GM12872 (cell line): ENCODE measurements around the gene SLC38A8.

Experiments used
- TF ChIP-seq, protein P1 (sequence below): IDR thresholded peaks from 3 replicates; pipeline ENCODE4 v1.5.1; 2011; ENCODE audit warnings: low read depth, mild to moderate bottlenecking, low read length, moderate library complexity; ENCODE audit not compliant: insufficient read depth

Gene SLC38A8

DNA sequence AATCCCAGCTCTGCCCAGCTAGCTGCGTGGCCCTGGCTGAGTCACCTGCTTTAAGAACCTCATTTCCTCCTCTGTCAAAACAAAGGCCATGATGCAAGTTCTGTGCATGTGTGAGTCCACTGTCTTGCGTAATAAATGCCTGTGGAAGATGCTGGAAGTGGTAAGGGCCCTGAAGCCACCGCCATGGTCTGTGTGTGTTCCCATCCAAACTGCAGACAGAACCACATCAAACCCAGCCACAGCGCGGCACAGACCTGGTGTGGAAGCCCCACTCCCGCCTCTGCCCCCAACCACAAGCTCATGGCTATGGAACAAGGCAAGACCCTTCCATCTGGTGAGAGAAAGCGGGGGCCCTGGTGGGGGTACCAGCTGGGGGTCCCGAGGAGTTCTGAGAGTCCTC, 48.5 kb downstream of the SLC38A8 start:
- TF ChIP-seq, protein P1, sequence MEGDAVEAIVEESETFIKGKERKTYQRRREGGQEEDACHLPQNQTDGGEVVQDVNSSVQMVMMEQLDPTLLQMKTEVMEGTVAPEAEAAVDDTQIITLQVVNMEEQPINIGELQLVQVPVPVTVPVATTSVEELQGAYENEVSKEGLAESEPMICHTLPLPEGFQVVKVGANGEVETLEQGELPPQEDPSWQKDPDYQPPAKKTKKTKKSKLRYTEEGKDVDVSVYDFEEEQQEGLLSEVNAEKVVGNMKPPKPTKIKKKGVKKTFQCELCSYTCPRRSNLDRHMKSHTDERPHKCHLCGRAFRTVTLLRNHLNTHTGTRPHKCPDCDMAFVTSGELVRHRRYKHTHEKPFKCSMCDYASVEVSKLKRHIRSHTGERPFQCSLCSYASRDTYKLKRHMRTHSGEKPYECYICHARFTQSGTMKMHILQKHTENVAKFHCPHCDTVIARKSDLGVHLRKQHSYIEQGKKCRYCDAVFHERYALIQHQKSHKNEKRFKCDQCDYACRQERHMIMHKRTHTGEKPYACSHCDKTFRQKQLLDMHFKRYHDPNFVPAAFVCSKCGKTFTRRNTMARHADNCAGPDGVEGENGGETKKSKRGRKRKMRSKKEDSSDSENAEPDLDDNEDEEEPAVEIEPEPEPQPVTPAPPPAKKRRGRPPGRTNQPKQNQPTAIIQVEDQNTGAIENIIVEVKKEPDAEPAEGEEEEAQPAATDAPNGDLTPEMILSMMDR = no peak

DNA sequence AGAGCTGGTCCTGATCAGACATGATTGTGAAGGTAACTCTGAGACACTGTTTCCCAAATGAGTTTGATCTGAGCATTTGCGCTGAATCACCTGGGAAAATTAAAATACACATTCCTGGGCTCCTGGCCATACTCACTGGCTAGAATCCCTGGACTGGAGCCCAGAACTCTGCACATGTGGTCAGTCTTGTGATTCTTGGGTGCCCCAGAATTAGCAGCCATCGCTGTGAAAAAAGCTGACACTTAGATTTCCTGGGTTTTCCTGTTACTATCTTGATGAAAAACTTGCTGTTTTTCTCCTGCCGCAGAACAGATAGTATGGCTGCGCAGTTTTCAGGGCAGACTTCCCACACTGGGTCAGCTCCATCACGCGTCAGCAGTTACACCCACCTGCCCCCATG, 50.0 kb downstream of the SLC38A8 start:
- TF ChIP-seq, protein P1 = no peak

DNA sequence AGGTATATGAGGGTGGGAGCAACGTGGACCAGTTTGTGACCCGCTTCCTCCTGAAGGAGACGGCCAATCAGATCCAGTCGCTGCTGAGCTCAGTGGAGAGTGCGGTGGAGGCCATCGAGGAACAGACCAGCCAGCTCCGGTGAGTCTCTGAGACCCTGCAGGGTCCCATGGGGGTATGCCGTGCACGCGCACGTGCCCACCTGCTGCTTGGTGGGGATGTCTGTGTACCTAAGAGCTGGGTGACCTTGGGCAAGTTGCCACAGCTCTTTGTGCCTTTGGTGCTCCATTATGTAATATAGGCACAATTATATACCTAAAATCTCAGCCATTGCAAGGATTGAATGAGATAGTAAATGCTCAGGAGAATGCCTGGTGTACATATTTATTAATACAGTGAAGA, 52.1 kb downstream of the SLC38A8 start:
- TF ChIP-seq, protein P1 = no peak

DNA sequence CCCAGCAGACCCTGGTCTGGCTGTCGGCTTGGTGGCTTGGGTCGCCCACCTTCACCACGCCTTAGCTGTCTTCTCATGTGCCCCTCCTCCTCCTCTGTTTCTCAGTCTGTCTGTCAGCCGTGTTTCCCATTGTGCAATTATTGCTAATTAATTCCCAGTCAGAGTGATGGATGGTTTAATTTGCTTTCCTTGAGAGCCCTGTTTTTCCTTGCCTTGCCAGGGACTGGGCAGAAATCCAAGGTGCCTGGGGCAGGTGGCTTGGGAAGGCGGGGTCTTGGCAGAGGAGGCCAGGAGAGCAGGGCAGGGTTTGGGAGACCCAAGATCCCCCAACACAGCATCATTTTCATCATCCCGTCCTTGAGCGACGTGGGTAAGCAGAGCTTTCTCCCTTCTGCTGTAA, 53.3 kb downstream of the SLC38A8 start:
- TF ChIP-seq, protein P1 = no peak

DNA sequence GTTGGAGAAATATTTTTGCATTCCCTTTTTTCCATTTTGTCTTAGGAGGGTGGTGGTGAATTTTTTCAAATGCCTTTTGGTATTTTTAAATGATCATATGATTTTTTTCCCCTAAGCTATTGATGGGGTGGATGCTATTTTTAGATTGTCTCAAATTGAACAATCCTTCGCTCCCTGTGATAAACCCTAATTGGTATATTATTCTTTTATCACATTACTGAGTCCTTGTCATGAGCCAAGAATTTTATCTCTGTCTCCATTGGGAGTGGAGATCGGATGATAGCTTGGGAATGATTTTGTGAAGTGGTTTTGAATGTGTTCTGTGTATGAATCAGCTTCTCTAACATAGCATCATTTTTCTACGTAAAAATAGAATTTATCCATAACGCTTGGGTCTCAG, 59.1 kb downstream of the SLC38A8 start:
- TF ChIP-seq, protein P1 = no peak

DNA sequence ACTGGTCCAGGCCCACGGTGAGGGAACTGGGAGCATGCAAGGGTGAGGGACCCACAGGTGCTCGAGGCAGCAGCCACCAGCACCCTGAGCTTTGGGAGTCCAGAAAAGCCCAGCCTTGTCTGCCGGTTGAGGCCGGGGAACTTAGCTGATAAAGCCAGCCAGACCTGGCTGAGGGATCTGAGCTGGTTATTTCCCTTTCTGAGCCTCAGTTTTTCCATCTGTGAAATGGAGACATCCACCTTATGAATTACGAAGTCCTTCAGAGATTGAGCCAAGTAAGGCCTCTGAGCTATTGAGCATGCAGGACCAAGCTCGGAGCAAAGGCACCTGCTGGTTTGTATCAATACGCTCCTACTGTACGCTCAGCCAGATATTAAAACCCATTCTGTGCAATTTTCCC, 60.8 kb downstream of the SLC38A8 start:
- TF ChIP-seq, protein P1 = no peak

DNA sequence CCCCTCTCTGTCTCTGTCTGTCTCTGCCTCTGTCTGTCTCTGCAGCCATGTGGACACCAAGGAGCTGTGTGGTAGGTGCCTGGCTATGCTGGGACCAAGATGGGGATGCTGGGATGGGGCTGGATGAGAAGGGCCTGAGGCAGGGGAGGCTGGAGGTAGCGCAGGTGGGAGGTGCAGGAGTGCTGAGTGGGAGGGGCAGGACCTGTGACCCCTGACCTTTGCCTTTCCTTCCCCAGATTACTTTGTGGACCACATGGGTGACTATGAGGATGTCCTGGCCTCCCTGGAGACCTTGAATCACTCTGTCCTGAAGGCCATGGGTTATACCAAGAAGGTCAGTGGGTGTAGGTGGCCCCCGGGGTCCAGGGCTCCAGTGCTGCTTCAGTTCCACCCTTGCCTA, 61.8 kb downstream of the SLC38A8 start:
- TF ChIP-seq, protein P1 = no peak

DNA sequence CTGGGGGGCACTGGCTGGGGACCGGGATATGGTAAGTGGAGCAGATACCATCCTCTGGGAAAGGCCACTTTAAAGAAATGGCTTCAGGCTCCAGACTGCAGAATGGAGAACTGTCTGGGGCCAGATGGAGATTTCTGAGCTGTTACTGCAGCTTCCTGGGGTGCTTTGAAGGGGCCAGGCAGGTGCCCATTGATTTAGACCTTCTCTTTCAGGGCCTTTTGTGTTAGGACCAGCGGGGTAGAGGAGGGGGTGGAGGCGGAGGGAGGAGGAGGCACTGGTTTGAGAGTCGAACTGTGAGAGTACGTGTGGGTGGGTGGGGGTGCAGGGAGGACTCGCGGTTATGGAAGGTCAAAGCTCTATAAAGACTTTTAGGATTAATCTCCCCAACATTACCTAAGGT, 63.2 kb downstream of the SLC38A8 start:
- TF ChIP-seq, protein P1 = no peak
